GM21360 (cell line): ENCODE results near the gene ROBO4.

Experiments used
- ATAC-seq: cut with Tn5 transposase; IDR thresholded peaks from one replicate; pipeline ENCODE4 v1.9.1; 2021; ENCODE audit warnings: mild to moderate bottlenecking, moderate library complexity; ENCODE audit not compliant: unreplicated experiment

ROBO4 gene

GRCh38 chr11:124897674-124898262 lies at the start of gene ROBO4:
Gene ROBO4 (minus strand): TSS chr11:124897865. CDS start chr11:124897795, 70 bp downstream.
- ATAC-seq, result no peak

GRCh38 chr11:124946735-124947141 lies 49.1 kb upstream of the ROBO4 start:
- ATAC-seq, result no peak

GRCh38 chr11:124945826-124946225 lies 48.2 kb upstream of the ROBO4 start:
- no peak for ATAC-seq

GRCh38 chr11:124944565-124944964 lies 46.9 kb upstream of the ROBO4 start:
- no peak for ATAC-seq

GRCh38 chr11:124943741-124944140 lies 46.1 kb upstream of the ROBO4 start:
- ATAC-seq, result no peak

GRCh38 chr11:124943254-124943616 lies 45.6 kb upstream of the ROBO4 start:
- ATAC-seq, result no peak

GRCh38 chr11:124942466-124943253 lies 45.0 kb upstream of the ROBO4 start:
- ATAC-seq, result no peak

GRCh38 chr11:124941703-124942102 lies 44.0 kb upstream of the ROBO4 start:
- ATAC-seq, result peak; percentile 46

GRCh38 chr11:124938970-124939369 lies 41.3 kb upstream of the ROBO4 start:
- no peak for ATAC-seq

GRCh38 chr11:124938206-124938765 lies 40.6 kb upstream of the ROBO4 start:
- no peak for ATAC-seq

- ATAC-seq, result no peak
These were observed 39.8 kb upstream of the ROBO4 start for GRCh38 chr11:124937336-124937935.

- ATAC-seq, result no peak
These were observed 38.2 kb upstream of the ROBO4 start, which contains the start of gene HEPACAM for GRCh38 chr11:124935548-124936514. Gene HEPACAM (minus strand): TSS chr11:124936047. CDS start chr11:124936006, 41 bp downstream.

- ATAC-seq, result no peak
These were observed 37.3 kb upstream of the ROBO4 start for GRCh38 chr11:124934862-124935547.

GRCh38 chr11:124930799-124931198 lies 33.1 kb upstream of the ROBO4 start:
- peak; percentile 73 for ATAC-seq

GRCh38 chr11:124928942-124929665 lies 31.4 kb upstream of the ROBO4 start:
- ATAC-seq, result no peak

GRCh38 chr11:124923296-124923695 lies 25.6 kb upstream of the ROBO4 start:
- ATAC-seq, result no peak

- no peak for ATAC-seq
These were observed 25.2 kb upstream of the ROBO4 start for GRCh38 chr11:124922831-124923230.

GRCh38 chr11:124920870-124921609 lies 23.4 kb upstream of the ROBO4 start:
- no peak for ATAC-seq

GRCh38 chr11:124920356-124920755 lies 22.7 kb upstream of the ROBO4 start:
- no peak for ATAC-seq
